Adrenal gland (tissue), 5 donors: Measurements from ENCODE around the gene RAPGEF4.

ENCODE experiments used
- POLR2A ChIP-seq, 2 donors: fragments of 450-650 bp; IDR thresholded peaks; one replicate each; pipeline ENCODE4 v1.6.1; 2017; ENCODE audit warnings: antibody characterized with exemption in 2 of 2, mild to moderate bottlenecking in 2 of 2, moderate library complexity in 1 of 2
- TF ChIP-seq, protein P1 (sequence below), 6 experiments: fragments of 450-650 bp in 4 of 6; fragments of 200-600 bp in 2 of 6; sonication (generic) in 1 of 6; IDR thresholded peaks; 1 replicate in 5 of 6; 2 replicates in 1 of 6; pipeline versions ENCODE4 v1.5.1 to v1.8.0; 2016 to 2021; ENCODE audit warnings: antibody characterized with exemption in 6 of 6, mild to moderate bottlenecking in 2 of 6, moderate library complexity in 1 of 6
- donor health status: DM: no; HTN: no; CAD: no.

GRCh38 chr2:172968061-172968469, 232.4 kb downstream of the RAPGEF4 start:
- TF ChIP-seq POLR2A (IDR thresholded peaks at IDR 0.05), result no peak
- TF ChIP-seq, protein P1, sequence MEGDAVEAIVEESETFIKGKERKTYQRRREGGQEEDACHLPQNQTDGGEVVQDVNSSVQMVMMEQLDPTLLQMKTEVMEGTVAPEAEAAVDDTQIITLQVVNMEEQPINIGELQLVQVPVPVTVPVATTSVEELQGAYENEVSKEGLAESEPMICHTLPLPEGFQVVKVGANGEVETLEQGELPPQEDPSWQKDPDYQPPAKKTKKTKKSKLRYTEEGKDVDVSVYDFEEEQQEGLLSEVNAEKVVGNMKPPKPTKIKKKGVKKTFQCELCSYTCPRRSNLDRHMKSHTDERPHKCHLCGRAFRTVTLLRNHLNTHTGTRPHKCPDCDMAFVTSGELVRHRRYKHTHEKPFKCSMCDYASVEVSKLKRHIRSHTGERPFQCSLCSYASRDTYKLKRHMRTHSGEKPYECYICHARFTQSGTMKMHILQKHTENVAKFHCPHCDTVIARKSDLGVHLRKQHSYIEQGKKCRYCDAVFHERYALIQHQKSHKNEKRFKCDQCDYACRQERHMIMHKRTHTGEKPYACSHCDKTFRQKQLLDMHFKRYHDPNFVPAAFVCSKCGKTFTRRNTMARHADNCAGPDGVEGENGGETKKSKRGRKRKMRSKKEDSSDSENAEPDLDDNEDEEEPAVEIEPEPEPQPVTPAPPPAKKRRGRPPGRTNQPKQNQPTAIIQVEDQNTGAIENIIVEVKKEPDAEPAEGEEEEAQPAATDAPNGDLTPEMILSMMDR (IDR thresholded peaks at IDR 0.05), result no peak
